Endothelial cell of umbilical vein (primary cell): ENCODE measurements around the gene GPR158. TPM values are rescaled to one million over a fixed set of nuclear protein-coding genes. Genes with fewer than 3 reads are reported as not detected.
"Not testable (repeated sequence)": the region's sequence is repeated elsewhere in the genome, so short reads cannot be mapped to it uniquely, and the experiment has no call there.

Experiments
- BruUV-seq: library from RNA; stranded (reverse); fragments of 400-500 nt; replicated peaks from 2 replicates; lab custom pipeline; 2021; lab: Mats Ljungman, UMichigan
- CTCF ChIA-PET: fragments of 300-600, 350-600 bp; sonication (Branson Sonifier 250); formaldehyde crosslinking; loops from one replicate; lab custom pipeline; 2021; ENCODE audit warnings: antibody characterized with exemption, inconsistent platforms; lab: Charles Lee
- POLR2A ChIA-PET: fragments of 300-600, 350-600 bp; sonication (Branson Sonifier 250); formaldehyde crosslinking; loops from one replicate; lab custom pipeline; 2021; ENCODE audit warnings: antibody characterized with exemption, inconsistent platforms; lab: Charles Lee
- DNase-seq: peaks from one replicate; pipeline ENCODE4 v3.0.0-alpha.2; 2011; ENCODE audit warnings: low read depth, low spot score
- FAIRE-seq: peaks from 2 replicates; lab custom pipeline; 2011; peaks lifted over from hg19 to GRCh38; lab: Jason Lieb, UNC
- H2AFZ ChIP-seq: 2 replicates; pipeline ENCODE4 v1.6.0; 2012; ENCODE audit warnings: low read depth, low read length, control low read depth, inconsistent platforms
- H3K27ac ChIP-seq: 2 replicates; pipeline ENCODE4 v1.5.1; 2011; ENCODE audit warnings: low read depth, mild to moderate bottlenecking, control low read depth, low read length, moderate library complexity; ENCODE audit not compliant: insufficient read depth
- H3K27me3 ChIP-seq, 2 experiments: 2 replicates each; pipeline versions ENCODE4 v1.6.0 to v1.6.1; 2011; ENCODE audit warnings: low read length in 2 of 2, mixed read lengths in 1 of 2; ENCODE audit not compliant: control insufficient read depth in 2 of 2, insufficient read depth in 2 of 2
- H3K36me3 ChIP-seq, 2 experiments: 2 replicates in 1 of 2; 3 replicates in 1 of 2; pipeline ENCODE4 v1.5.1; 2011; ENCODE audit warnings: low read length in 2 of 2, mild to moderate bottlenecking in 1 of 2, moderate library complexity in 1 of 2; ENCODE audit not compliant: control insufficient read depth in 2 of 2, insufficient read depth in 2 of 2; ENCODE audit errors: extremely low read depth in 1 of 2
- H3K4me1 ChIP-seq: 3 replicates; pipeline ENCODE4 v1.5.1; 2011; ENCODE audit warnings: mild to moderate bottlenecking, low read length; ENCODE audit not compliant: control insufficient read depth, insufficient read depth; ENCODE audit errors: extremely low read depth
- H3K4me2 ChIP-seq: 2 replicates; pipeline ENCODE4 v1.6.1; 2011; ENCODE audit warnings: low read length, control low read depth, mixed read lengths; ENCODE audit not compliant: insufficient read depth
- H3K4me3 ChIP-seq, 3 experiments: fragments of 200-600 bp in 1 of 3; sonication (generic), shearing (Covaris generic) in 1 of 3; replicated peaks in 1 of 3; 2 replicates each; pipeline ENCODE4 v1.5.1; 2011 to 2016; ENCODE audit warnings: control low read depth in 3 of 3, low read length in 3 of 3, mild to moderate bottlenecking in 2 of 3, inconsistent platforms in 1 of 3, low read depth in 1 of 3, moderate library complexity in 1 of 3; ENCODE audit not compliant: insufficient read depth in 1 of 3
- H3K79me2 ChIP-seq: 2 replicates; pipeline ENCODE4 v1.6.0; 2012; ENCODE audit warnings: low read length, inconsistent platforms; ENCODE audit not compliant: control insufficient read depth, insufficient read depth
- H3K9ac ChIP-seq: replicated peaks from 2 replicates; pipeline ENCODE3; 2011; ENCODE audit warnings: low read length, control low read depth; ENCODE audit not compliant: insufficient read depth; ENCODE audit errors: extremely low read depth
- H3K9me1 ChIP-seq: replicated peaks from 3 replicates; pipeline ENCODE4 v1.6.0; 2011; ENCODE audit warnings: mild to moderate bottlenecking, low read length; ENCODE audit not compliant: control insufficient read depth, insufficient read depth; ENCODE audit errors: extremely low read depth
- H3K9me3 ChIP-seq: replicated peaks from 2 replicates; pipeline ENCODE4 v1.5.1; 2012; ENCODE audit warnings: low read length, inconsistent platforms; ENCODE audit not compliant: control insufficient read depth, insufficient read depth
- H4K20me1 ChIP-seq: replicated peaks from 2 replicates; pipeline ENCODE3; 2011; ENCODE audit warnings: mild to moderate bottlenecking, low read length; ENCODE audit not compliant: control insufficient read depth, insufficient read depth; ENCODE audit errors: extremely low read depth
- EZH2 ChIP-seq: IDR thresholded peaks from 2 replicates; pipeline ENCODE4 v1.6.1; 2012; ENCODE audit warnings: borderline replicate concordance, low read depth, mild to moderate bottlenecking, moderate library complexity, low read length, inconsistent platforms; ENCODE audit not compliant: severe bottlenecking
- FOS ChIP-seq: IDR thresholded peaks from 2 replicates; pipeline ENCODE4 v1.6.1; 2011; ENCODE audit warnings: mild to moderate bottlenecking, low read length, moderate library complexity, borderline replicate concordance; ENCODE audit not compliant: insufficient read depth
- GATA2 ChIP-seq: IDR thresholded peaks from 2 replicates; pipeline ENCODE4 v1.7.0; 2011; ENCODE audit warnings: low read depth, mild to moderate bottlenecking, moderate library complexity, mixed read lengths, low read length; ENCODE audit not compliant: insufficient read length, insufficient read depth
- JUN ChIP-seq: IDR thresholded peaks from 2 replicates; pipeline ENCODE4 v1.6.1; 2011; ENCODE audit warnings: borderline replicate concordance, low read depth; ENCODE audit not compliant: insufficient read length, insufficient read depth
- MYC ChIP-seq: IDR thresholded peaks from one replicate; pipeline ENCODE4 v1.6.1; 2011; ENCODE audit warnings: mild to moderate bottlenecking, low read depth, low read length
- POLR2A ChIP-seq: IDR thresholded peaks from 2 replicates; pipeline ENCODE4 v1.6.1; 2012; ENCODE audit warnings: low read depth, mild to moderate bottlenecking, control low read depth, low read length
- POLR2AphosphoS5 ChIP-seq: IDR thresholded peaks from 2 replicates; pipeline ENCODE4 v1.6.1; 2012; ENCODE audit warnings: low read depth, mild to moderate bottlenecking, control low read depth, low read length, moderate library complexity; ENCODE audit not compliant: insufficient read depth
- dilution Hi-C: fragments of 300-500 bp; cut with MboI; formaldehyde crosslinking; loops from one replicate; pipeline ENCODE4 v1.15.0; 2019; ENCODE audit warnings: low sequenced_read_pairs; ENCODE audit not compliant: extremely low pct_ligation_motif_present
- intact Hi-C: fragments of 100-400 bp; cut with micrococcal nuclease; formaldehyde crosslinking; loops from one replicate; pipeline ENCODE4 v1.10.0; 2022
- polyA plus RNA-seq, 4 experiments: library from polyadenylated mRNA; depleted of rRNA in 3 of 4; stranded (reverse) in 3 of 4; unstranded in 1 of 4; fragments of >200 nt; gene quantifications; 2 replicates each; pipeline versions ENCODE4 v1.2.1 to v1.2.3, GENCODE V29; 2011 to 2012; ENCODE audit warnings: missing spikeins in 1 of 4
- total RNA-seq: library from RNA; stranded (reverse); gene quantifications from 2 replicates; pipeline ENCODE4 v1.2.3, GENCODE V29; 2021
- TF ChIP-seq, protein P1 (sequence below): IDR thresholded peaks from 2 replicates; pipeline ENCODE4 v1.6.1; 2011; ENCODE audit not compliant: insufficient read depth, insufficient read length
- TF ChIP-seq, protein P2 (sequence below), 2 donors: IDR thresholded peaks; 1 replicate in 1 of 2; 2 replicates in 1 of 2; pipeline ENCODE4 v1.5.1; 2011; ENCODE audit warnings: low read length in 2 of 2, mild to moderate bottlenecking in 2 of 2, moderate library complexity in 2 of 2, control low read depth in 1 of 2, inconsistent platforms in 1 of 2, low read depth in 1 of 2; ENCODE audit not compliant: insufficient read depth in 1 of 2; ENCODE audit errors: extremely low read depth in 1 of 2

GPR158 gene
- total and polyA plus RNA-seq, 2 donors (not counting 3 experiments of a cell fraction or from before 2014, with no cell fraction given) = not detected

DNA sequence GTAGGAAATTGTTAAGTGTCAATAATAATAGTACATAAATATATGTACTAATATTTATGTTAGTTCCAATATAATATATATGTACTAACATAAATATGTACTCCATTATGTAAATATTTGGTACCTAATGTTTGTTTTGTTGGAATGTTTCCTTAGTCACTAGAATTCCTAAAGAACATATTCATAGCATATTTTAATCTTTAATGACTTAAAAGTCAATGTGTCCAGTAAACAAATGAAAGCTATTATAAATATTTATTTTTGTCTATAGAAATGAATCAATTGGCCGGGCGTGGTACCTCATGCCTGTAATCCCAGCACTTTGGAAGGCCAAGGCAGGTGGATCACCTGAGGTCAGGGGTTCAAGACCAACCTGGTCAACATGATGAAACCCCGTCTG lies 153.6 kb downstream of the GPR158 start:
- intact Hi-C loops = no loop called here
- H3K27me3 ChIP-seq = no peaks in the 10 kb centered on the region

DNA sequence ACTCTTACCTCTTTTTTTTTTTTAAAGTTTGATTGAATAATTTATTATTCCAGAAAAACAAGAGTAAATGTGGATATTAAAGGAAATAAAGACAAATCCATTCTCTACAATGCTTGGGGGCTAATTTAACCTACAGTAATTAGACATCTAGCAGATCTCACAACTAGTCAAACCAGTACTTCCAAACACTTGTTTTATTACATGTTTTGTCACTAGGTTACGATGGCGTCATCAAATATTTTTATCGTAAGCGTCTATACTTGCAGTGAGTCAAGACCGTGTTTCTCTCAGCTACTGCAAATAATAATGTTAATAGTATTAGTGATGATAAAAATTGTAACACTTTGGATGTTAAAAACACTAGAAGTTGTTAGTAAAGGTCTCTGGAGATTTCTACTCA lies 154.8 kb downstream of the GPR158 start:
- BruUV-seq, H4K20me1 ChIP-seq, H2AFZ ChIP-seq, H3K4me3 ChIP-seq, H3K27ac ChIP-seq, H3K4me1 ChIP-seq, DNase-seq, H3K4me2 ChIP-seq, H3K9me3 ChIP-seq, H3K79me2 ChIP-seq, dilution Hi-C loops, POLR2A ChIA-PET, H3K9ac ChIP-seq, H3K9me1 ChIP-seq, CTCF ChIA-PET, FAIRE-seq, H3K27me3 ChIP-seq, H3K36me3 ChIP-seq, intact Hi-C loops: not testable (repeated sequence)

More for the DNA sequence above, 153.6 kb downstream of the GPR158 start:
- no peaks in the 10 kb centered on the region for H3K9me1 ChIP-seq
- dilution Hi-C loops = no loop called here
- no peaks in the 10 kb centered on the region for H3K4me1 ChIP-seq
- H2AFZ ChIP-seq = no peak overlapping the region
- POLR2A ChIA-PET = no interaction called here
- no peaks in the 10 kb centered on the region for H3K79me2 ChIP-seq
- DNase-seq (no peak), FAIRE-seq (no peak)
- CTCF ChIA-PET = no interaction called here
- no TSS peak for BruUV-seq
- no peaks in the 10 kb centered on the region for H3K9me3 ChIP-seq
- no peak for TF ChIP-seq MYC
- TF ChIP-seq, protein P1, sequence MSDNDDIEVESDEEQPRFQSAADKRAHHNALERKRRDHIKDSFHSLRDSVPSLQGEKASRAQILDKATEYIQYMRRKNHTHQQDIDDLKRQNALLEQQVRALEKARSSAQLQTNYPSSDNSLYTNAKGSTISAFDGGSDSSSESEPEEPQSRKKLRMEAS = no peak
- TF ChIP-seq POLR2AphosphoS5 = no peak
- TF ChIP-seq, protein P2, sequence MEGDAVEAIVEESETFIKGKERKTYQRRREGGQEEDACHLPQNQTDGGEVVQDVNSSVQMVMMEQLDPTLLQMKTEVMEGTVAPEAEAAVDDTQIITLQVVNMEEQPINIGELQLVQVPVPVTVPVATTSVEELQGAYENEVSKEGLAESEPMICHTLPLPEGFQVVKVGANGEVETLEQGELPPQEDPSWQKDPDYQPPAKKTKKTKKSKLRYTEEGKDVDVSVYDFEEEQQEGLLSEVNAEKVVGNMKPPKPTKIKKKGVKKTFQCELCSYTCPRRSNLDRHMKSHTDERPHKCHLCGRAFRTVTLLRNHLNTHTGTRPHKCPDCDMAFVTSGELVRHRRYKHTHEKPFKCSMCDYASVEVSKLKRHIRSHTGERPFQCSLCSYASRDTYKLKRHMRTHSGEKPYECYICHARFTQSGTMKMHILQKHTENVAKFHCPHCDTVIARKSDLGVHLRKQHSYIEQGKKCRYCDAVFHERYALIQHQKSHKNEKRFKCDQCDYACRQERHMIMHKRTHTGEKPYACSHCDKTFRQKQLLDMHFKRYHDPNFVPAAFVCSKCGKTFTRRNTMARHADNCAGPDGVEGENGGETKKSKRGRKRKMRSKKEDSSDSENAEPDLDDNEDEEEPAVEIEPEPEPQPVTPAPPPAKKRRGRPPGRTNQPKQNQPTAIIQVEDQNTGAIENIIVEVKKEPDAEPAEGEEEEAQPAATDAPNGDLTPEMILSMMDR (IDR thresholded peaks at IDR 0.05; ENCODE audit: extremely low read depth in 1 of 2, insufficient read depth in 1 of 2, low read depth in 1 of 2, low read length in 2 of 2) = no peak
- no peak for TF ChIP-seq JUN
- TF ChIP-seq EZH2 = no peak
- no peak for TF ChIP-seq GATA2
- TF ChIP-seq FOS = no peak
- no peak for TF ChIP-seq POLR2A
- H4K20me1 ChIP-seq = no peaks in the 10 kb centered on the region
- H3K9ac ChIP-seq = no peak overlapping the region
- H3K27ac ChIP-seq = no peak overlapping the region
- H3K4me3 ChIP-seq = no peak overlapping the region
- H3K4me2 ChIP-seq = no peak overlapping the region
- no peaks in the 10 kb centered on the region for H3K36me3 ChIP-seq
